Measurements from ENCODE around the gene BSPH1.
"Not testable (repeated sequence)": the region's sequence is repeated elsewhere in the genome, so short reads cannot be mapped to it uniquely, and the experiment has no call there.

Gene BSPH1

GRCh38 chr19:48004236-48004635, 12.3 kb upstream of the BSPH1 start:
- Histone ChIP-seq H3K27ac (ENCODE audit: low read depth, low read length) (no peak overlapping the region), H3K9me3 (ENCODE audit: control insufficient read depth, insufficient read depth, low read length) (peaks cover 39% of the 10 kb centered on the region), H3K4me1 (ENCODE audit: control insufficient read depth, insufficient read depth, low read length) (no peaks in the 10 kb centered on the region), H3K4me3 (ENCODE audit: low read depth, low read length) (no peak overlapping the region), H3K9ac (ENCODE audit: low read depth, low read length) (no peak overlapping the region), H3K27me3 (ENCODE audit: control insufficient read depth, insufficient read depth, low read length) (no peaks in the 10 kb centered on the region), H3K36me3 (ENCODE audit: control insufficient read depth, insufficient read depth, low read length) (no peaks in the 10 kb centered on the region)

- Histone ChIP-seq H3K9ac (ENCODE audit: low read depth, low read length) (no peak overlapping the region), H3K27me3 (ENCODE audit: control insufficient read depth, insufficient read depth, low read length) (no peaks in the 10 kb centered on the region), H3K9me3 (ENCODE audit: control insufficient read depth, insufficient read depth, low read length) (peaks cover 36% of the 10 kb centered on the region), H3K27ac (ENCODE audit: low read depth, low read length) (no peak overlapping the region), H3K4me1 (ENCODE audit: control insufficient read depth, insufficient read depth, low read length) (no peaks in the 10 kb centered on the region), H3K36me3 (ENCODE audit: control insufficient read depth, insufficient read depth, low read length) (no peaks in the 10 kb centered on the region), H3K4me3 (ENCODE audit: low read depth, low read length) (no peak overlapping the region)
Observed at GRCh38 chr19:48000846-48001245, 8.9 kb upstream of the BSPH1 start.

DNA sequence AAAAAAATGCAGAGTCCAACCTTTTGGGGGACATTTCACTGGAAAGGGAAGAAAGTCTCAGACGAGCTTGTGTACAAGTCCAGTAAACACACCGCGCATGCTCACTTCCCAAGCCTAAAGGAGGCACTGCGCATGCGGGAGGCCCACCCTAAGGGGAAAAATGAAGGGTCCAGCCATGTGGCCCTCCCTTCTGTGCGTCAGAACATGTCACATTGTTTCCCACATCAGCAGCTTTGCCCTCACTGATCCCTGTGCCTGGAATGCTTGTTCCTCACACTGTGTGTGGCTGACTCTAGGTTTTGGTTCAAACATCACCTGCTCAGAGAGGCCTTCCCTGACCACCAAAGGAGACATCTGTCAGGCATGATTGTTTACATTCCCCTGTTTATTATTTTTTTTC, 6.8 kb upstream of the BSPH1 start:
- no peak overlapping the region for H3K4me3 ChIP-seq (ENCODE audit: low read depth, low read length)
- no peaks in the 10 kb centered on the region for H3K4me1 ChIP-seq (ENCODE audit: control insufficient read depth, insufficient read depth, low read length)
- H3K9me3 ChIP-seq (ENCODE audit: control insufficient read depth, insufficient read depth, low read length), result peaks cover 39% of the 10 kb centered on the region
- H3K27me3 ChIP-seq (ENCODE audit: control insufficient read depth, insufficient read depth, low read length), result no peaks in the 10 kb centered on the region
- no peak overlapping the region for H3K9ac ChIP-seq (ENCODE audit: low read depth, low read length)
- no peak overlapping the region for H3K27ac ChIP-seq (ENCODE audit: low read depth, low read length)
- H3K36me3 ChIP-seq (ENCODE audit: control insufficient read depth, insufficient read depth, low read length), result no peaks in the 10 kb centered on the region

DNA sequence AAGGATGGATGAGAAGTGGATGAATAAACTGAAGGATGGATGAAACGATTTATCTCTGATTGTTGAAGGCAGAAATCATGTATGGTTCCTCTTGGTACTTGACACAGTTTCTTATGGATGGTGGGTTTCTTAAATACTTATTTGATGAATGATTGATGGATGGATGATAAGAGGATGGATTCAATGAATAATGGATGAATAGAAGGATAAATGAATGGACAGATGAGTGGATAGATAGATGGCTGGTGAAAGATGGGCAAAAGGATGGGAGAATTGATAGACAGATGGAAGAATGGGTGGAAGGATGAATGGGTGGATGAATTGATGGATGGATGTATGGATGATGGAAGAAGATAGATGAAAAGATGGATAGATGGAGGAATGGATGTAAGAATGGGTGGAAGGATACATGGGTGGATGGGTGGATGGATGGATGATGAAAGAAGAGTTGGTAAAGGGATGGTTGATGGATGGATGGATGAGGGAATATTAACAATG, 4.3 kb upstream of the BSPH1 start:
- no peak overlapping the region for H3K4me3 ChIP-seq (ENCODE audit: low read depth, low read length)
- H3K27me3 ChIP-seq (ENCODE audit: control insufficient read depth, insufficient read depth, low read length), result no peaks in the 10 kb centered on the region
- peaks cover 32% of the 10 kb centered on the region for H3K9me3 ChIP-seq (ENCODE audit: control insufficient read depth, insufficient read depth, low read length)
- H3K36me3 ChIP-seq (ENCODE audit: control insufficient read depth, insufficient read depth, low read length), result no peaks in the 10 kb centered on the region
- H3K9ac ChIP-seq (ENCODE audit: low read depth, low read length), result no peak overlapping the region
- no peaks in the 10 kb centered on the region for H3K4me1 ChIP-seq (ENCODE audit: control insufficient read depth, insufficient read depth, low read length)
- H3K27ac ChIP-seq (ENCODE audit: low read depth, low read length), result no peak overlapping the region

DNA sequence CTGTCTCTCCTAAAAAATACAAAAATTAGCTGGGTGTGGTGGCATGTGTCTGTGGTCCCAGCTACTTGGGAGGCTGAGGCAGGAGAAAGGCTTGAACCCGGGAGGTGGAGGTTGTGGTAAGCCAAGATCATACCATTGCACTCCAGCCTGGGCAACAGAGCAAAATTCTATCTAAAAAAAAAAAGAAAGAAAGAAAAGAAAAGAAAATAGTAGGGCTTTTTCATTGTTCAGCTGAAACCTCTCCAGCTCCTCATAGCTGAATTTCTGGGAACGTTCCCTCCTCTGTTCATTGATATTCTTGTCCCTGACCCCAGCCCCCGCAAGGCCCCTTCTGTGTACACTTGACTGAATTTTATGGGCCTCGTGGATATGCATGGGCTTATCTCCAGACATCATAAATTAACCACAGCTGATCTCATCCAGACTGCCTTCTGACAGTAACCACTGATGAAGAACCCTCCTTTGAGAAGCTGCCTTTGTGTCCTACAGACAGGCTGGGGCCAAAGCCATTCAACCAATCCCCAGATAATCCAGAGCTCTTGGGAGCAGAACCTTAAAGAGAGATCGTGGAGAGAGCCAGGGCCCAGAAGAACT, 2.3 kb upstream of the BSPH1 start, which contains the start of gene ELSPBP1:
Gene ELSPBP1, plus strand, starts transcription at position 424 of the 594 bp plus-strand sequence. CDS start 14,036 bp downstream, outside the sequence.
- Histone ChIP-seq H3K9me3 (ENCODE audit: control insufficient read depth, insufficient read depth, low read length) (peaks cover 35% of the 10 kb centered on the region), H3K4me3 (ENCODE audit: low read depth, low read length) (no peak within 1 kb of the TSS), H3K9ac (ENCODE audit: low read depth, low read length) (no peak within 1 kb of the TSS), H3K27ac (ENCODE audit: low read depth, low read length) (no peak within 1 kb of the TSS), H3K36me3 (ENCODE audit: control insufficient read depth, insufficient read depth, low read length) (no peaks in the 10 kb centered on the region), H3K4me1 (ENCODE audit: control insufficient read depth, insufficient read depth, low read length) (no peaks in the 10 kb centered on the region), H3K27me3 (ENCODE audit: control insufficient read depth, insufficient read depth, low read length) (no peaks in the 10 kb centered on the region)

GRCh38 chr19:47991191-47991808, 670 bp downstream of the BSPH1 start:
- no peaks in the 10 kb centered on the region for H3K27me3 ChIP-seq (ENCODE audit: control insufficient read depth, insufficient read depth, low read length)
- peaks cover 33% of the 10 kb centered on the region for H3K9me3 ChIP-seq (ENCODE audit: control insufficient read depth, insufficient read depth, low read length)
- H3K4me3 ChIP-seq (ENCODE audit: low read depth, low read length), result no peak overlapping the region
- H3K9ac ChIP-seq (ENCODE audit: low read depth, low read length), result no peak overlapping the region
- no peaks in the 10 kb centered on the region for H3K4me1 ChIP-seq (ENCODE audit: control insufficient read depth, insufficient read depth, low read length)
- H3K27ac ChIP-seq (ENCODE audit: low read depth, low read length), result no peak overlapping the region
- H3K36me3 ChIP-seq (ENCODE audit: control insufficient read depth, insufficient read depth, low read length), result no peaks in the 10 kb centered on the region

DNA sequence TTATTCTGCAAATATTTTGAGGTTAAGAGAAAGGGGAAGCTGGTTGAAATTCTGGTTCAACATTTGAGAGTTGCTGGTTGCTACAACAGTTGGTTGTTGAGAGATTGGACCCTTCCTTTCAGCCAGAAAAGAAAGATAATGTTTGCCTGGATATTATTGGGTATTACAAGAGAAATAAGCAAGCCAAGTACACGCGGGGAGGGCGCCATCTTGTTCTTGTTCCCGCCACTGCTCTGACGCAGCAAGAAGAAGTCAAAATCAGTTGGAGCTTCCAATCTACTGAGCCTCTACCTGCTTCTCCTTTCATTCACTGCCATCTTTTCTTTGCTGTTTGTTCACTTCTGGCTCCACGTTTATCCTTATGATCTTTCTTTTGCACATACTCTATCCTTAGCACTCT, 18.4 kb downstream of the BSPH1 start:
- no peaks in the 10 kb centered on the region for H3K36me3 ChIP-seq (ENCODE audit: control insufficient read depth, insufficient read depth, low read length)
- no peak overlapping the region for H3K27ac ChIP-seq (ENCODE audit: low read depth, low read length)
- no peaks in the 10 kb centered on the region for H3K27me3 ChIP-seq (ENCODE audit: control insufficient read depth, insufficient read depth, low read length)
- no peaks in the 10 kb centered on the region for H3K4me1 ChIP-seq (ENCODE audit: control insufficient read depth, insufficient read depth, low read length)
- no peak overlapping the region for H3K4me3 ChIP-seq (ENCODE audit: low read depth, low read length)
- H3K9me3 ChIP-seq (ENCODE audit: control insufficient read depth, insufficient read depth, low read length), result peaks cover 27% of the 10 kb centered on the region; the same call in 1 of the 2 replicates
- H3K9ac ChIP-seq (ENCODE audit: low read depth, low read length), result no peak overlapping the region

GRCh38 chr19:47955936-47956335, 36.0 kb downstream of the BSPH1 start:
- not testable (repeated sequence) for H3K4me1 ChIP-seq (ENCODE audit: control insufficient read depth, insufficient read depth, low read length); H3K9me3 ChIP-seq (ENCODE audit: control insufficient read depth, insufficient read depth, low read length); H3K4me3 ChIP-seq (ENCODE audit: low read depth, low read length); H3K27me3 ChIP-seq (ENCODE audit: control insufficient read depth, insufficient read depth, low read length); H3K9ac ChIP-seq (ENCODE audit: low read depth, low read length); H3K36me3 ChIP-seq (ENCODE audit: control insufficient read depth, insufficient read depth, low read length); H3K27ac ChIP-seq (ENCODE audit: low read depth, low read length)

- not testable (repeated sequence) for H3K4me1 ChIP-seq (ENCODE audit: control insufficient read depth, insufficient read depth, low read length); H3K4me3 ChIP-seq (ENCODE audit: low read depth, low read length); H3K9ac ChIP-seq (ENCODE audit: low read depth, low read length); H3K27ac ChIP-seq (ENCODE audit: low read depth, low read length); H3K27me3 ChIP-seq (ENCODE audit: control insufficient read depth, insufficient read depth, low read length); H3K36me3 ChIP-seq (ENCODE audit: control insufficient read depth, insufficient read depth, low read length); H3K9me3 ChIP-seq (ENCODE audit: control insufficient read depth, insufficient read depth, low read length)
Observed at GRCh38 chr19:47952132-47952531, 39.8 kb downstream of the BSPH1 start.

DNA sequence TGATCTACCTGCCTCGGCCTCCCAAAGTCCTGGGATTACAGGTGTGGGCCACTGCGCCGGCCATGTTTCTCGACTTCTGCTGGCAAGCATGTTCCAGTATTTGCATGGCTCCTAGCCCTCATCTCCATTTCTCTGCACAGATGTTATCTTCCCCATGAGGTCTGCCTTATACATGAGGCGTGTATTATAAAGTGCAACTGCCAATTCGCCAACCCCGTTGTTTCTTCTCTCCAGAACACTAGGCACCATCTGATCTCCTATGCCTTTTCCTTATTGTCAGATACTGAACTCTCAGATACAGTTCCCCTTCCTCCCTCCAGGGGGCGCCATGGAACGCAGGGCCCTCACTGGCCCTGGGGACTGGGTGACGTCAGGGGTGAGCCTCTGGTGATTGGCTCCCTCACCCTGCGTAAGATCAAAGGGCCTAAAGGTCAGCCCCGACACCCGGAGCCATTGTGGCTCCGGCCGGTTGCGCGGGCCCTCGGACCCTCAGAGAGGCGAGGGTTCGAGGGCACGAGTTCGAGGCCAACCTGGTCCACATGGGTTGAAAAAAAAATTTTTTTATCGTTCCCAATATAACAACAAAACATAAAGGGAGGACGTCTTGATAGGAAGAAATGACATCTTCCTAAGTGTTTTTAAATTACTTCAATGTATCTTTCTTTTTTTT, 42.0 kb downstream of the BSPH1 start:
- not testable (repeated sequence) for H3K9ac ChIP-seq (ENCODE audit: low read depth, low read length); H3K9me3 ChIP-seq (ENCODE audit: control insufficient read depth, insufficient read depth, low read length); H3K27me3 ChIP-seq (ENCODE audit: control insufficient read depth, insufficient read depth, low read length); H3K27ac ChIP-seq (ENCODE audit: low read depth, low read length); H3K4me3 ChIP-seq (ENCODE audit: low read depth, low read length); H3K36me3 ChIP-seq (ENCODE audit: control insufficient read depth, insufficient read depth, low read length); H3K4me1 ChIP-seq (ENCODE audit: control insufficient read depth, insufficient read depth, low read length)

DNA sequence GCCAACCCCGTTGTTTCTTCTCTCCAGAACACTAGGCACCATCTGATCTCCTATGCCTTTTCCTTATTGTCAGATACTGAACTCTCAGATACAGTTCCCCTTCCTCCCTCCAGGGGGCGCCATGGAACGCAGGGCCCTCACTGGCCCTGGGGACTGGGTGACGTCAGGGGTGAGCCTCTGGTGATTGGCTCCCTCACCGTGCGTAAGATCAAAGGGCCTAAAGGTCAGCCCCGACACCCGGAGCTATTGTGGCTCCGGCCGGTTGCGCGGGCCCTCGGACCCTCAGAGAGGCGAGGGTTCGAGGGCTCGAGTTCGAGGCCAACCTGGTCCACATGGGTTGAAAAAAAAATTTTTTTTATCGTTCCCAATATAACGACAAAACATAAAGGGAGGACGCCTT, 63.4 kb downstream of the BSPH1 start:
- not testable (repeated sequence) for H3K36me3 ChIP-seq (ENCODE audit: control insufficient read depth, insufficient read depth, low read length); H3K27ac ChIP-seq (ENCODE audit: low read depth, low read length); H3K9me3 ChIP-seq (ENCODE audit: control insufficient read depth, insufficient read depth, low read length); H3K4me3 ChIP-seq (ENCODE audit: low read depth, low read length); H3K4me1 ChIP-seq (ENCODE audit: control insufficient read depth, insufficient read depth, low read length); H3K9ac ChIP-seq (ENCODE audit: low read depth, low read length); H3K27me3 ChIP-seq (ENCODE audit: control insufficient read depth, insufficient read depth, low read length)
